ENCODE data around the gene TBC1D22A. TPM values are rescaled to one million over a fixed set of nuclear protein-coding genes. Genes with fewer than 3 reads are reported as not detected.

TBC1D22A gene
- total and polyA plus RNA-seq, 9 of the 15 experiments (the other 6 are each of a cell fraction or from before 2014, with no cell fraction given), result 0.20 to 11.5 (median 5.2) TPM

GRCh38 chr22:46754110-46754799 lies 8.2 kb upstream of the TBC1D22A start (continued):
- TF ChIP-seq HINFP (tag; conservative IDR thresholded peaks at IDR 0.05; ENCODE audit: low read depth) (no peak), ARID3B (CRISPR knock-in tag; IDR thresholded peaks at IDR 0.05; ENCODE audit: borderline replicate concordance) (no peak), PHF8 (IDR thresholded peaks at IDR 0.05; ENCODE audit: borderline replicate concordance, low read length) (peak; percentile 50; the same call in 1 of the 2 replicates), KAT7 (CRISPR knock-in tag; IDR thresholded peaks at IDR 0.05; ENCODE audit: borderline replicate concordance) (no peak), ESRRA (IDR thresholded peaks at IDR 0.05; ENCODE audit: borderline replicate concordance, low read depth) (no peak), HDAC2 (IDR thresholded peaks at IDR 0.05) (0 out of 2 replicates have a peak, but pooled peaks have one; percentile 45), E2F8 (IDR thresholded peaks at IDR 0.05; ENCODE audit: low read depth, partially characterized antibody) (no peak), ZZZ3 (IDR thresholded peaks at IDR 0.05) (no peak), CBFA2T2 (conservative IDR thresholded peaks at IDR 0.05) (peak; percentile 57; the same call in 1 of the 2 replicates), ZNF143 (CRISPR knock-in tag; IDR thresholded peaks at IDR 0.05) (peak; percentile 76), TOE1 (IDR thresholded peaks at IDR 0.05; ENCODE audit: borderline replicate concordance) (peak; percentile 44; the same call in 1 of the 2 replicates), TOE1 (CRISPR knock-in tag; IDR thresholded peaks at IDR 0.05; ENCODE audit: borderline replicate concordance, low read depth) (no peak), POLR3A (IDR thresholded peaks at IDR 0.05; ENCODE audit: borderline replicate concordance, extremely low read depth, insufficient read depth, insufficient read length) (no peak), STAT6 (CRISPR knock-in tag; IDR thresholded peaks at IDR 0.05) (no peak), ZBTB8A (IDR thresholded peaks at IDR 0.05; ENCODE audit: partially characterized antibody) (no peak), GATA2 (CRISPR knock-in tag; IDR thresholded peaks at IDR 0.05) (no peak; the same call in 1 of the 2 replicates), DACH1 (IDR thresholded peaks at IDR 0.05; ENCODE audit: partially characterized antibody) (peak; percentile 69), FIP1L1 (IDR thresholded peaks at IDR 0.05; ENCODE audit: low read depth, low read length, poor library complexity, severe bottlenecking) (no peak), ZFP1 (CRISPR knock-in tag; IDR thresholded peaks at IDR 0.05) (no peak)

Data from K562 (cell line).